ENCODE results near the gene PDE4B.

- TF ChIP-seq CTCF (conservative IDR thresholded peaks at IDR 0.05; ENCODE audit: low read length) (no peak), EZH2phosphoT487 (IDR thresholded peaks at IDR 0.05; ENCODE audit: borderline replicate concordance) (no peak)
Measured at GRCh38 chr1:66328896-66329295, 536.2 kb downstream of the PDE4B start.

Data from Loucy (cell line).